SH-SY5Y (cell line): ENCODE data around the gene ENTPD8.

Experiments
- GATA2 ChIP-seq: IDR thresholded peaks from 2 replicates; pipeline ENCODE4 v1.6.1; 2011; ENCODE audit warnings: mild to moderate bottlenecking, low read depth, low read length
- GATA3 ChIP-seq: IDR thresholded peaks from 2 replicates; pipeline ENCODE4 v1.6.1; 2011; ENCODE audit warnings: low read depth, mild to moderate bottlenecking, low read length, moderate library complexity

DNA sequence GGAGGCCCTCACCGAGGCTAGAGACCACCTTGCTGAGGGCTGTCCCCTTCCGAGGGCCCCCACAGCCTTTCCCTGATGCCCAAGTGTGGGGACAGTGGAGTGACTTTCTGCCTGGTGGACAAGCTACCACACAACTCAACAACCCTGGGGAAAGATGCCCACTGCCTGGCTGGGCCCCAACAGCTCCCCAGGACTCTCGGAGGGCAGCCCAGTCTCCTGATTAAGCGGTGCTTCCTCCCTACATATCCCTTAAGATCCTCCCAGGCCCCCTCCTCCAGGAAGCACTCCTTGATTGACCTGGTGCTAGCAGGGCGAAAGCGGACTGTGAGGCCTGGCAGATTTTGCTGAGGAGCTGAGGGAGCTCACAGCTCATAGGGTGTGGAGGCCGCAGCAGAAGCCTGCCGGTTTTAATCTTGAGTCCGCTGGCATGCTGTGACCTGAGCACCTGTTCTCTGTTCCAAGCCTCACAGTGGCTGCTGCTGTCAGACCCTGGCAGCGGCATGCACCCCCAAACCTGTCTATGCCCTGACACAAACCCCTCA lies 15.8 kb upstream of the ENTPD8 start:
- TF ChIP-seq GATA3 (no peak), GATA2 (no peak)
